B cell (primary cell): Measurements from ENCODE around the gene UBQLN3. TPM values are rescaled to one million over a fixed set of nuclear protein-coding genes. Genes with fewer than 3 reads are reported as not detected.

Source experiments
- ATAC-seq: fragments of 200-7000 bp; cut with Tn5 transposase; one replicate; pipeline ENCODE4 v1.10.0; 2021; ENCODE audit warnings: low read depth, mild to moderate bottlenecking, moderate number of reproducible peaks, moderate library complexity
- CTCF ChIA-PET: fragments of 350-600 bp; sonication (Branson Sonifier 250); formaldehyde crosslinking; loops from one replicate; lab custom pipeline; 2021; ENCODE audit warnings: antibody characterized with exemption, inconsistent platforms; lab: Charles Lee
- POLR2A ChIA-PET: fragments of 350-600 bp; sonication (Branson Sonifier 250); formaldehyde crosslinking; loops from one replicate; lab custom pipeline; 2021; ENCODE audit warnings: antibody characterized with exemption; lab: Charles Lee
- DNase-seq: peaks from one replicate; pipeline ENCODE4 v3.0.0; 2013
- H2AFZ ChIP-seq: 2 replicates; pipeline ENCODE4 v1.6.1; 2012; ENCODE audit warnings: mild to moderate bottlenecking, low read depth, low read length; ENCODE audit not compliant: insufficient read depth, poor library complexity, severe bottlenecking
- H3K27ac ChIP-seq, 2 donors: 1 replicate in 1 of 2; 2 replicates in 1 of 2; pipeline ENCODE4 v1.5.1; 2012 to 2013; ENCODE audit warnings: low read length in 2 of 2, mild to moderate bottlenecking in 2 of 2, moderate library complexity in 1 of 2
- H3K27me3 ChIP-seq, 4 experiments: fragments of 200-600 bp in 1 of 4; sonication (generic) in 1 of 4; replicated peaks in 1 of 4; 1 replicate in 2 of 4; 2 replicates in 2 of 4; pipeline versions ENCODE4 v1.6.1 to v1.7.0; 2013 to 2016; ENCODE audit warnings: low read length in 3 of 4, mild to moderate bottlenecking in 2 of 4, mixed read lengths in 1 of 4, moderate library complexity in 1 of 4; ENCODE audit not compliant: insufficient read depth in 4 of 4, control insufficient read depth in 3 of 4; ENCODE audit errors: control extremely low read depth in 1 of 4
- H3K36me3 ChIP-seq, 2 experiments: replicated peaks in 1 of 2; 1 replicate in 1 of 2; 2 replicates in 1 of 2; pipeline versions ENCODE4 v1.6.1 to v1.7.1; 2013; ENCODE audit warnings: low read length in 1 of 2; ENCODE audit not compliant: insufficient read depth in 2 of 2, control insufficient read depth in 1 of 2; ENCODE audit errors: control extremely low read depth in 1 of 2, extremely low read depth in 1 of 2
- H3K4me1 ChIP-seq, 2 donors: fragments of 200-600 bp in 1 of 2; sonication (generic) in 1 of 2; 1 replicate in 1 of 2; 2 replicates in 1 of 2; pipeline versions ENCODE4 v1.5.1 to v1.6.1; 2013 to 2017; ENCODE audit warnings: low read length in 2 of 2; ENCODE audit not compliant: control insufficient read depth in 2 of 2, insufficient read depth in 2 of 2
- H3K4me2 ChIP-seq: replicated peaks from 2 replicates; pipeline ENCODE3; 2012; ENCODE audit warnings: mild to moderate bottlenecking, low read depth, low read length; ENCODE audit not compliant: poor library complexity, severe bottlenecking
- H3K4me3 ChIP-seq, 5 experiments: fragments of 200-600 bp in 1 of 5; sonication (generic) in 1 of 5; 1 replicate in 3 of 5; 2 replicates in 2 of 5; pipeline versions ENCODE4 v1.5.1 to v1.7.0; 2011 to 2016; ENCODE audit warnings: low read length in 4 of 5, mild to moderate bottlenecking in 4 of 5, low read depth in 2 of 5, control low read depth in 1 of 5, moderate library complexity in 1 of 5; ENCODE audit not compliant: insufficient read depth in 1 of 5; ENCODE audit errors: control extremely low read depth in 1 of 5, extremely low read depth in 1 of 5
- H3K79me2 ChIP-seq: fragments of 200-600 bp; sonication (generic); one replicate; pipeline ENCODE4 v1.6.0; 2016; ENCODE audit warnings: low read length; ENCODE audit not compliant: control insufficient read depth, insufficient read depth
- H3K9ac ChIP-seq: fragments of 200-600 bp; sonication (generic); 2 replicates; pipeline ENCODE4 v1.6.1; 2017; ENCODE audit warnings: mild to moderate bottlenecking, low read length, moderate library complexity
- H3K9me3 ChIP-seq, 3 donors: one replicate each; pipeline versions ENCODE4 v1.6.1 to v1.7.1; 2013; ENCODE audit warnings: low read length in 2 of 3; ENCODE audit not compliant: control insufficient read depth in 2 of 3, insufficient read depth in 1 of 3; ENCODE audit errors: control extremely low read depth in 1 of 3
- H4K20me1 ChIP-seq: 2 replicates; pipeline ENCODE4 v1.6.0; 2012; ENCODE audit warnings: mild to moderate bottlenecking, low read length; ENCODE audit not compliant: insufficient read depth, control insufficient read depth, poor library complexity, severe bottlenecking
- H3K27ac Mint-ChIP-seq: one replicate; pipeline ENCODE4 v1.8.0; 2021; ENCODE audit warnings: mixed read lengths
- H3K27me3 Mint-ChIP-seq: one replicate; pipeline ENCODE4 v1.8.0; 2021; ENCODE audit warnings: mixed read lengths
- H3K4me1 Mint-ChIP-seq: one replicate; pipeline ENCODE4 v1.8.0; 2021; ENCODE audit warnings: mixed read lengths
- H3K4me3 Mint-ChIP-seq: one replicate; pipeline ENCODE4 v1.8.0; 2021; ENCODE audit warnings: mixed read lengths
- H3K9me3 Mint-ChIP-seq: one replicate; pipeline ENCODE4 v1.8.0; 2022; ENCODE audit warnings: mixed read lengths; ENCODE audit not compliant: insufficient read depth
- EZH2 ChIP-seq: IDR thresholded peaks from 2 replicates; pipeline ENCODE4 v1.6.1; 2012; ENCODE audit warnings: borderline replicate concordance, low read depth, mild to moderate bottlenecking, moderate library complexity, low read length; ENCODE audit not compliant: insufficient read depth, poor library complexity, severe bottlenecking
- WGBS: methylation state at CpG from one replicate; pipeline ENCODE4 v1.1.5; 2013; ENCODE audit warnings: missing lambda C conversion rate; ENCODE audit not compliant: insufficient coverage; 5-methylcytosine and 5-hydroxymethylcytosine counted together
- intact Hi-C: fragments of 100-400 bp; cut with micrococcal nuclease; formaldehyde crosslinking; loops from one replicate; pipeline ENCODE4 v1.10.0; 2022
- polyA plus RNA-seq: library from polyadenylated mRNA; depleted of rRNA; stranded (reverse); fragments of >200 nt; gene quantifications from 2 replicates; pipeline ENCODE4 v1.2.3, GENCODE V29; 2012
- total RNA-seq, 2 donors: library from RNA; stranded (reverse); fragments of 120-200 nt in 1 of 2; gene quantifications; 1 replicate in 1 of 2; 2 replicates in 1 of 2; pipeline versions ENCODE4 v1.2.3 to v1.2.4, GENCODE V29; 2013 to 2022
- TF ChIP-seq, protein P1 (sequence below): fragments of 200-600 bp; IDR thresholded peaks from one replicate; pipeline ENCODE4 v1.8.0; 2022; ENCODE audit warnings: antibody characterized with exemption, mild to moderate bottlenecking

The UBQLN3 gene
- total and polyA plus RNA-seq, 2 donors (not counting 1 experiment from before 2014, with no cell fraction given): 0.59 TPM; not detected in 1

DNA sequence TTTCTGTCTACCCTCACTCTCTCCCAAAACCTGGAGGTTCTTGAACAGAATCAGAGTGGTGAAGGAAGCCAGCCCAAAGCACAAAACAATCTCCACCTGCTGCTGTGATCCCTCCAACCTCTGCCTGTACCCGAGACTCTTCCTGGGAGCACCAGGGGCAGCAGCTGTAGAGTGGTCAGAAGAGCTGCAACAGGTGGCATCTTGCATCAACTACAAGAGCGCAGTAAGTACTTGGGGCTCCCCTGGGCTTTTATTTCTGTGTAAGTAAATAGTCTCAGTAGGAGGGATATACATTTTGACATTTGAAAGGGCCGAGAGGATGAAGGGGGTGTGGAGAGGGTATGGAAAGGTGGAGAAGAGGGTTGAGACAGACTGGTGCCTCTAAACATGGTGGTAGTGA lies 15.0 kb upstream of the UBQLN3 start:
- Histone ChIP-seq H3K36me3 (no peaks in the 10 kb centered on the region), H4K20me1 (no peaks in the 10 kb centered on the region), H2AFZ (no peak overlapping the region), H3K79me2 (no peaks in the 10 kb centered on the region), H3K4me3 (no peak overlapping the region), H3K4me1 (no peaks in the 10 kb centered on the region), H3K9ac (no peak overlapping the region), H3K27me3 (no peaks in the 10 kb centered on the region), H3K4me2 (no peak overlapping the region), H3K9me3 (no peaks in the 10 kb centered on the region), H3K27ac (no peak overlapping the region)
- WGBS: 85% methylated on average over 2 of the region's 3 CpGs
- no peak for DNase-seq
- no peak for ATAC-seq
- ChIA-PET POLR2A (no interaction called here), CTCF (no interaction called here)
- Mint-ChIP-seq H3K27me3 (no peaks in the 10 kb centered on the region), H3K4me1 (no peaks in the 10 kb centered on the region), H3K27ac (no peak overlapping the region), H3K9me3 (no peaks in the 10 kb centered on the region), H3K4me3 (no peak overlapping the region)
- intact Hi-C loops: no loop called here
- TF ChIP-seq, protein P1, sequence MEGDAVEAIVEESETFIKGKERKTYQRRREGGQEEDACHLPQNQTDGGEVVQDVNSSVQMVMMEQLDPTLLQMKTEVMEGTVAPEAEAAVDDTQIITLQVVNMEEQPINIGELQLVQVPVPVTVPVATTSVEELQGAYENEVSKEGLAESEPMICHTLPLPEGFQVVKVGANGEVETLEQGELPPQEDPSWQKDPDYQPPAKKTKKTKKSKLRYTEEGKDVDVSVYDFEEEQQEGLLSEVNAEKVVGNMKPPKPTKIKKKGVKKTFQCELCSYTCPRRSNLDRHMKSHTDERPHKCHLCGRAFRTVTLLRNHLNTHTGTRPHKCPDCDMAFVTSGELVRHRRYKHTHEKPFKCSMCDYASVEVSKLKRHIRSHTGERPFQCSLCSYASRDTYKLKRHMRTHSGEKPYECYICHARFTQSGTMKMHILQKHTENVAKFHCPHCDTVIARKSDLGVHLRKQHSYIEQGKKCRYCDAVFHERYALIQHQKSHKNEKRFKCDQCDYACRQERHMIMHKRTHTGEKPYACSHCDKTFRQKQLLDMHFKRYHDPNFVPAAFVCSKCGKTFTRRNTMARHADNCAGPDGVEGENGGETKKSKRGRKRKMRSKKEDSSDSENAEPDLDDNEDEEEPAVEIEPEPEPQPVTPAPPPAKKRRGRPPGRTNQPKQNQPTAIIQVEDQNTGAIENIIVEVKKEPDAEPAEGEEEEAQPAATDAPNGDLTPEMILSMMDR: no peak
- no peak for TF ChIP-seq EZH2

DNA sequence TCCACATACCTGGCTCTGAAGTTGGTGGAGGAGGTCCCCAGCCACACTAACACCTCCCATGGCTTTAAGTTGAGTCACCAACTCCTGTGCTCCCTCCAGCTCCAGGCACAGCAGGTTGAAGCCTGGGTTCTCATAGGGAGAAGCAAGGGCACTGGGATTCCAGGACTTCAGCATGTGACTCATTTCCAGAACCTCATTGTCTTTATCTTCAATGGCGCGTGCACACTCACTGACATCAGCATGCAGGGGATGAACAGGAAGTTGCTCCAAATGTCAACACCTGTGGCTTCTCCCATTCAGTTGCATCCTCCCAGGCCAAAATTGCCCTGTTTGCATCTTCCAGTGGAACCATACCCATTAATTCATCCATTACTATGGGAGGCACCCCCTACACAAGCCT lies 12.6 kb upstream of the UBQLN3 start:
- no peak overlapping the region for H3K4me3 ChIP-seq
- TF ChIP-seq, protein P1: no peak
- no peak for TF ChIP-seq EZH2
- H3K9me3 ChIP-seq: no peaks in the 10 kb centered on the region
- H4K20me1 ChIP-seq: no peaks in the 10 kb centered on the region
- ChIA-PET CTCF (no interaction called here), POLR2A (no interaction called here)
- H3K4me2 ChIP-seq: no peak overlapping the region
- H3K4me1 Mint-ChIP-seq: no peaks in the 10 kb centered on the region
- no peaks in the 10 kb centered on the region for H3K36me3 ChIP-seq
- no peak overlapping the region for H3K27ac ChIP-seq
- H3K79me2 ChIP-seq: no peaks in the 10 kb centered on the region
- DNase-seq: no peak
- intact Hi-C loops: no loop called here
- WGBS: 100% methylated on average over 2 of the region's 2 CpGs
- H3K27me3 Mint-ChIP-seq: no peaks in the 10 kb centered on the region
- no peaks in the 10 kb centered on the region for H3K4me1 ChIP-seq
- no peak overlapping the region for H3K4me3 Mint-ChIP-seq
- H3K27ac Mint-ChIP-seq: no peak overlapping the region
- H3K9me3 Mint-ChIP-seq: no peaks in the 10 kb centered on the region
- ATAC-seq: no peak
- H3K9ac ChIP-seq: no peak overlapping the region
- no peaks in the 10 kb centered on the region for H3K27me3 ChIP-seq
- no peak overlapping the region for H2AFZ ChIP-seq
